T-helper 1 cell treated with Interleukin-12 subunit alpha and Interleukin-12 subunit beta and Interleukin-4 antibody, amounts not matched to agents 30 μg/mL and 1 μg/mL, for 36 hours (primary cell): ENCODE results near the gene MYO5B.

Experiments used
- H3K27ac Mint-ChIP-seq: one replicate; pipeline ENCODE4 v1.8.0; 2021; ENCODE audit warnings: mild to moderate bottlenecking, mixed read lengths
- H3K27me3 Mint-ChIP-seq: one replicate; pipeline ENCODE4 v1.8.0; 2021; ENCODE audit warnings: low read depth, mixed read lengths
- H3K36me3 Mint-ChIP-seq: one replicate; pipeline ENCODE4 v1.8.0; 2021; ENCODE audit warnings: low read depth, mixed read lengths
- H3K4me1 Mint-ChIP-seq: one replicate; pipeline ENCODE4 v1.8.0; 2021; ENCODE audit warnings: low read depth, mixed read lengths
- H3K4me3 Mint-ChIP-seq: one replicate; pipeline ENCODE4 v1.8.0; 2021; ENCODE audit warnings: mild to moderate bottlenecking, moderate library complexity, mixed read lengths
- H3K9me3 Mint-ChIP-seq: one replicate; pipeline ENCODE4 v1.8.0; 2021; ENCODE audit warnings: mixed read lengths

Gene MYO5B

DNA sequence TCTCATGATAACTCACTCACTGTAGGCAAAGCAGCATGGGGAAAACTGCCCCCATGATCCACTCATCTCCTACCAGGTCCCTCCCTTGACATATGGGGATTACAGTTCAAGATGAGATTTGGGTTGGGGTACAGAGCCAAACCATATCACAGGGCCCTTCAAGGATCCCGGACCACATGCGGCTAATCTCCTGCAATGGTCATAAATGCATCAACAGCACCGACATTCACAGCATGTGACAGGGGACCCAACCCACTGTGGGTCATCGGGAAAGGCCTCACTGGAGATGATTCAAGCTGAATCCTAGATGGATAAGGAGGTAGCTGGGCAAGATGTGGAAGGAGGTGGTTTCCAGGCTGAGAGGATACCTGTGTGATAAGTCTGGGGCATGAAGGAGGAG, 129.4 kb downstream of the MYO5B start:
- no peak overlapping the region for H3K4me3 Mint-ChIP-seq
- H3K36me3 Mint-ChIP-seq, result no peaks in the 10 kb centered on the region
- no peaks in the 10 kb centered on the region for H3K9me3 Mint-ChIP-seq
- H3K4me1 Mint-ChIP-seq, result no peaks in the 10 kb centered on the region
- no peak overlapping the region for H3K27ac Mint-ChIP-seq
- peaks cover 12% of the 10 kb centered on the region for H3K27me3 Mint-ChIP-seq

DNA sequence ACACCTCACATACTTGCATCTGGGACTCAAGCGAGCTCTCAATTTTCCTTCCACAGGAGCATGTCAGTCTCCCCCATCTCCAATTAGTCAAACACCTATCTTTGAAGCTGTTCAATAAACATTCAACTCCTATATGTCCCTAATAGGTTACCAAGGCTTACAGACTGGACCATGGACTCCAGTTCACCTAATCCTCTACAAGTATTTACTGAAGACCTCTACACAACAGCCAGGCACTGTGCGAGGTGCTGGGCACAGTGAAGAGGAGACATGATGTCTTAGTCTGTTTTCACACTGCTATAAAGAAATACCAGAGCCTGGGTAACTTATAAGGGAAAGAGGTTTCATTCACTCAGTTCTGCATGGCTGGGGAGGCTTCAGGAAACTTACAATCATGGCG, 129.9 kb downstream of the MYO5B start:
- no peak overlapping the region for H3K4me3 Mint-ChIP-seq
- H3K27me3 Mint-ChIP-seq, result peaks cover 12% of the 10 kb centered on the region
- H3K9me3 Mint-ChIP-seq, result no peaks in the 10 kb centered on the region
- no peaks in the 10 kb centered on the region for H3K36me3 Mint-ChIP-seq
- no peaks in the 10 kb centered on the region for H3K4me1 Mint-ChIP-seq
- H3K27ac Mint-ChIP-seq, result no peak overlapping the region

DNA sequence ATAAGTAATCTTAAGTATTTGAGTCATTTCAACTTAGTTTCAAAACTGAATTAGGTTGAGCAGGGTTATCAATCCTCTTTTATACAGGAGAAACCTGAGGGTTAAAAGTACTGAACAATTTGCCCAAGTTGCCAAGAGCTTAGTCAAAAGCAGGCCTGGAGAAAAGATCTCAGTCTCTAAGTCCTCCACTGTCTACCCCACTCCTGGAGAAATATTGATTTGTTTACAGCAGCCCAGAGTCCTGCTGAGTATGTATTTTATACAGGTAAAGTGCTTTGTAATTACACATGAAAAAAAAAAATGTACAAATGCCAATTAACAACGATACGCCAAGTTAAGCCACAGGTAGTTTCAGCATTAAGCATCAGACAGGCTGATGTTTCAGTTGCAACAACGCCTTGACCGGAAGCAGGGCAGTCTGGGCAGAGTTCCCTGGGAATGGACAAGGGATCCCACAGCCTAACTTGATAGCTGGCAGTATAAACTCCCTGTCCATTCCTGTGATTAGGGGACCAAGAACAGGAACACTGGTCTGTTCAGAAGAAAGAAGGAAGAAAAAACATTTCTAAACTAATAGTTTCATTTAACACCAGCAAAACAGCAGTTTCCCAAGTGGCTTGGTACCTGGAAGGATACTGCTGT, 132.9 kb downstream of the MYO5B start:
- Mint-ChIP-seq H3K27ac (no peak overlapping the region), H3K4me1 (no peaks in the 10 kb centered on the region), H3K27me3 (peaks cover 26% of the 10 kb centered on the region), H3K36me3 (no peaks in the 10 kb centered on the region), H3K4me3 (no peak overlapping the region), H3K9me3 (no peaks in the 10 kb centered on the region)

DNA sequence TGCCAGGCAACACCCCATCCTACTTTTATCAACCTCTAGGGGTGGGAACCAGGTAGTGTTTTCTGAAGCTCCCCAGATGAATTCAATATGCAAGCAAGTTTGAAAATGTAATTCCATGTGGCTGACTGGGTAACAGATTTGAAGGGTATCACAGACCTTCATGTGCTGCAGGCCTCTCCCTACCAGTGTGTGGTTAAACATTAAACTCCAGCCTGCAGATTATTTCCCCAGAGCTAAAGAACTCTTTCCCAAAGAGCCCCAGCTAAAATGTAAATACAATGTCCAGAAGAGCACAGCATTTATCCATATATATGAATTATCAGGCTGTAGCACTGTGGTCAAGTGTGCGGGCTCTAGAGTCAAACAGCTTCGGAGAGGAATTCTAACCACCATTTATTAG, 134.1 kb downstream of the MYO5B start:
- Mint-ChIP-seq H3K27ac (no peak overlapping the region), H3K9me3 (no peaks in the 10 kb centered on the region), H3K4me3 (no peak overlapping the region), H3K4me1 (no peaks in the 10 kb centered on the region), H3K27me3 (peaks cover 21% of the 10 kb centered on the region), H3K36me3 (no peaks in the 10 kb centered on the region)

DNA sequence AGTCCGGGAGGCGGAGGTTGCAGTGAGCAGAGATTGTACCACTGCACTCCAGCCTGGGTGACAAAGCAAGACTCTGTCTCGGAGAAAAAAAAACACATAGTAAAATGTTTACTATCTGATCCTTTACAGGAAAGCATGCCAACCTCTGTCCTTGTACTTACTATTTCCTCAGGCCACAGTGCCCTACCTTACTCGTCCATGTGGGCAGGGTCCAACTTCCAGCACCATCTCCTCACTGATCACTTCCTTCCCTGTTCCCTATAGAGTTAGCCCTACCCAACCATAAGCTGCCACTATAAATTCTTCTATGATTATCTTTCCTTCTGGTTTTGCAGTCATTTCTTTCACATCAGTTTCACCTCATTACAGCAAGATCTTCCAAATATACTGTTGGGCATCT, 136.2 kb downstream of the MYO5B start:
- Mint-ChIP-seq H3K4me1 (no peaks in the 10 kb centered on the region), H3K27ac (no peak overlapping the region), H3K36me3 (no peaks in the 10 kb centered on the region), H3K27me3 (peaks cover 25% of the 10 kb centered on the region), H3K9me3 (no peaks in the 10 kb centered on the region), H3K4me3 (no peak overlapping the region)

DNA sequence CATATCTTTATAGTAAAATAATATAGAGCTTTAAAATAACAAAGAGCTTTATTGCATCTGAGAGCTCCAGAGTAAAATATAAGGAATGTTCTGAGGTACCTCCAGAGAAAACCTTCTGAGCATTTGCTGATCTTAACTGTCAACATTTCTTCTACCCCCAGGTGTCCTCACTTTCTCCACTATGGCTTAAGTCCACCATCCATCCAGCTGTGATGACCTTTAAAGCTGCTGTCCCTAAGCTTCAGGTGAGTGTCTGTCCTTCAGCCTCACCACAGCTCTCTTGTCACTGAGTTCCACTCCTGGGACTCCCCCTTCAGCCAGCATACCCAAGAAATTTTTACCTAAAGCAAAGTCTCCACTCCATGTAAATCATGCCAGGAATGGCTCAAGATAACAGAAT, 137.9 kb downstream of the MYO5B start:
- Mint-ChIP-seq H3K27ac (no peak overlapping the region), H3K4me3 (no peak overlapping the region), H3K27me3 (peaks cover 21% of the 10 kb centered on the region)

DNA sequence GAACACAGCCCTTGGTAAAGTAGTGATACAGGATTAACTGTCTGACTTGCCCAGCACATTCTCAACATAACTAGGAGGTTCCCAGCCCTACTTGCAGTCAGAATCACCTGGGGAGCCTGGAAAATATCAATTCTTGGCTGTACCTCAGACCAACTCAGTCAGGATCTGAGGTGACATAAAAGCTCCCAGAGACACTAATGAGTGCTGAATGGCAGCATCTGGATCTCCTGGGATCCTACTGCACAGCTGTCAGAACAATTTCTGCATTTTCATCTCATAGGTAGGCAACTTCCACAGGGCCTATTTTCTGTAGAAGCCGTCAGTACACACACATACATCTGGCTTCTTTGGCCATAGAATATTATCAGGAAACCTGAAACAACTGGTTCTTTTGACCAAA, 138.8 kb downstream of the MYO5B start:
- H3K9me3 Mint-ChIP-seq, result no peaks in the 10 kb centered on the region
- H3K27ac Mint-ChIP-seq, result no peak overlapping the region
- H3K4me1 Mint-ChIP-seq, result no peaks in the 10 kb centered on the region
- no peak overlapping the region for H3K4me3 Mint-ChIP-seq
- peaks cover 21% of the 10 kb centered on the region for H3K27me3 Mint-ChIP-seq
- H3K36me3 Mint-ChIP-seq, result no peaks in the 10 kb centered on the region

More for the DNA sequence above, 137.9 kb downstream of the MYO5B start:
- Mint-ChIP-seq H3K4me1 (no peaks in the 10 kb centered on the region), H3K9me3 (no peaks in the 10 kb centered on the region), H3K36me3 (no peaks in the 10 kb centered on the region)

DNA sequence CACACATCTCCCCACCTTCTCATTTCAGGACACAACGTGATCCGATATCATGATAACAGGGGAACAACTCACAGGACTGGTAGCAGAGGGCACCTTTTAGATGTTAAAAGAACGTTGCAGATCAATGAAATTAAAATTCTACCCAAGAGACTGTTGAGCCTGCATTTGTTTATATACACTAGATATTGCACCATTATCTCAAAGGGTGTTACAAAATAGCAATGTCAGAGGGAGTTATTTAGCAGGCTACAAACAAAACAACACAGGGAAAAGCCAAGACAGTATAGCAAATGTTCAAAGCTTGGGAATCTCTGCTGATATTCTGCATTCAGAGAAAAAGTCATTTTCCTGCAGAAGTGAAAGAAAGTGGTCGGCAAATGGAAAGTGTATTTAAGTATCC, 139.5 kb downstream of the MYO5B start:
- Mint-ChIP-seq H3K4me1 (no peaks in the 10 kb centered on the region), H3K4me3 (no peak overlapping the region), H3K36me3 (no peaks in the 10 kb centered on the region), H3K9me3 (no peaks in the 10 kb centered on the region), H3K27me3 (peaks cover 21% of the 10 kb centered on the region), H3K27ac (no peak overlapping the region)

DNA sequence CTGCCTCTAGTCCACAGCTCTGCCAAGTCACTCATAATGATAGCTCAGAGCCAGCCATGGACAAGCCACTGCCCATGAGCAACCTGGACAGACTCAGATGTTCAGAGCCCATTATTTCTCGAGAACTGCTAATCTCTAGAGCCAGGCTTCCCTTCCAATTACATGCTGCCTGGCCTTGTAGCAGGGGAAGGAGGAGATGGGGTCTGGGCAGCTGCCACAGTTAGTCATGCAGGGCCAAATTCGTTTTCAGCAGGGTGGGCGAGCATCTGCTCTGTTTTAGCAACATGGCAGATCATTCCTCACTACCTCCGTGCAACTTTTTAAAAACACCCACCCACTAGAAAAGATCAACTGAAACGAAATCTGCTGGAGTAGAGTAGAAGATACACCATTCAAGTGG, 141.8 kb downstream of the MYO5B start:
- Mint-ChIP-seq H3K36me3 (no peaks in the 10 kb centered on the region), H3K9me3 (no peaks in the 10 kb centered on the region), H3K4me3 (no peak overlapping the region), H3K4me1 (no peaks in the 10 kb centered on the region), H3K27me3 (peaks cover 11% of the 10 kb centered on the region), H3K27ac (no peak overlapping the region)

DNA sequence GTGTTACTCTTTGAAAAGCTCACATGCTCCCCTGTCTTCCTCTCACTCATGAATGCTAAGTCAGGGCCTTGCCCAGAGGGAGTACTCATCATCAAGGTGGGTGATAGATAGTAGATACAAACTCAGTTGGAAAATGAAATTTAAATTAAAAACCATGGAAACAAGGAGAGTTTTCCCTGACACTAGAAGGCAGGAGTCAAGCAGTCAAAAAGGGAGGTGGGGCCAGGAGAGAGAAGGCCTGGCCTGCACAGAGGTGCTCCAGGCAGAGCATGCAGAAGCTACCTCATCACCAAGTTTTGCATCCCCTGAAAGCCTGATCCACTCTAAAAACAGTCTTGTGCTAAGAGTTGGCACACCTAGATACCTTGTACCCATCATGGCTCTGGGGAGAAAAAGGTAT, 143.7 kb downstream of the MYO5B start:
- Mint-ChIP-seq H3K27ac (no peak overlapping the region), H3K4me3 (no peak overlapping the region), H3K4me1 (no peaks in the 10 kb centered on the region), H3K9me3 (no peaks in the 10 kb centered on the region), H3K36me3 (no peaks in the 10 kb centered on the region), H3K27me3 (peaks cover 7% of the 10 kb centered on the region)

DNA sequence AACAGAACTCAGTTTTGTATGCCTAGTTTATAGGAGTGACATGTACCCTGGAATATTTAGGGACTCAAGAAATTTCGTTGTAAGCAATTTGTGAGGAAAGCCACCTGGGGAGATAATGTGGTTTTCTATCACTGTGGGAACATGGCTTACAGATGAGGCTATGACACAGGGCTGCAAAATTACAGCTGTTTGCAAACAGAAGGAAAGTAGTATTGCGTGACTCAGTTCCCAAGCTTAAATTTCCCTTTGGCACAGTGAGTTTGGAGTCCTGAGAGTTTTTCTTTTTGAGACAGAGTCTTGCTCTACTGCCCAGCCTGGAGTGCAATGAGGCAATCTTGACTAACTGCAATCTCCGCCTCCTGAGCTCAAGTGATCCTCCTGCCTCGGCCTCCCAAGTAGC, 149.8 kb downstream of the MYO5B start:
- no peak overlapping the region for H3K27ac Mint-ChIP-seq
- no peak overlapping the region for H3K4me3 Mint-ChIP-seq
- H3K27me3 Mint-ChIP-seq, result peaks cover 21% of the 10 kb centered on the region
- no peaks in the 10 kb centered on the region for H3K9me3 Mint-ChIP-seq
- H3K4me1 Mint-ChIP-seq, result no peaks in the 10 kb centered on the region
- H3K36me3 Mint-ChIP-seq, result no peaks in the 10 kb centered on the region

DNA sequence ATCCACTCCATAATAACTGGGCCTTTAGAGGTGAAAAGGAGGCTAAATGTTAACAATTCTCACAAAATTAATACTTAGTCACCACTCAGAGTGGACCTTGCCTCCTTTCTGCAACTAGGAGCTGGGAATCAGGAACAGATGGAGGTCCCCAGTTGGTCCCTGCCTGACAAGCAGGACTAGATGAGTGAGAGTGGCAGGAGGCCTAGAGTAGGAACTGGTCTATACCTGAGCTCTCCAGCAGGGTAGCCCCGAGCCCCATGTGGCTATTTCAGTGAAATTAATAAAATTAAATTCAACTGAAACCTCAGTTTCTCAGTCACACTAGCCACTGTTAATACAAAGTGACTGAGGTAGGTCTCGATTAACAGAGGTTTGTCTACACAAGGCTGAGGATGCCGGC, 150.5 kb downstream of the MYO5B start:
- no peaks in the 10 kb centered on the region for H3K36me3 Mint-ChIP-seq
- no peaks in the 10 kb centered on the region for H3K4me1 Mint-ChIP-seq
- no peak overlapping the region for H3K4me3 Mint-ChIP-seq
- H3K9me3 Mint-ChIP-seq, result no peaks in the 10 kb centered on the region
- H3K27me3 Mint-ChIP-seq, result peaks cover 21% of the 10 kb centered on the region
- H3K27ac Mint-ChIP-seq, result no peak overlapping the region

DNA sequence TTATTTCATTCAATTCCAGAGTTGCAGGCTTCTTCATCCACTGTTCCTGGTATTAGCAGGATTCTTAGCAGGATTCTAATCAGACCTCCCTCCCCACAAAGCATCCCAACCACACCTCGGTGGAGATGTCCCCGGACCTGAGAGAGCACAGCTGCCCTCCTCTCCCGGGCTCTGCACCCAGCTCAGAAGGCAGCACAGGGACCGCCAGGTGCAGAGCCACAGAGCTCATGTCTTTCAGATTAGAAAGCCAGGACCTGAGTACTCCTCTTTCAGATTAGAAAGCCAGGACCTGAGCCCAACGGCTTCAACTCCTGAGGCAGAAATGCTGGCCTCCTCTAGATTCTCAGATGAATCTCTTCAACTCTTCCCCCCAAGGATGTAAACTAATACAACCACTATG, 152.3 kb downstream of the MYO5B start:
- H3K4me1 Mint-ChIP-seq, result peaks cover 2% of the 10 kb centered on the region
- H3K27me3 Mint-ChIP-seq, result peaks cover 21% of the 10 kb centered on the region
- no peaks in the 10 kb centered on the region for H3K36me3 Mint-ChIP-seq
- H3K9me3 Mint-ChIP-seq, result no peaks in the 10 kb centered on the region
- H3K4me3 Mint-ChIP-seq, result no peak overlapping the region
- H3K27ac Mint-ChIP-seq, result no peak overlapping the region

DNA sequence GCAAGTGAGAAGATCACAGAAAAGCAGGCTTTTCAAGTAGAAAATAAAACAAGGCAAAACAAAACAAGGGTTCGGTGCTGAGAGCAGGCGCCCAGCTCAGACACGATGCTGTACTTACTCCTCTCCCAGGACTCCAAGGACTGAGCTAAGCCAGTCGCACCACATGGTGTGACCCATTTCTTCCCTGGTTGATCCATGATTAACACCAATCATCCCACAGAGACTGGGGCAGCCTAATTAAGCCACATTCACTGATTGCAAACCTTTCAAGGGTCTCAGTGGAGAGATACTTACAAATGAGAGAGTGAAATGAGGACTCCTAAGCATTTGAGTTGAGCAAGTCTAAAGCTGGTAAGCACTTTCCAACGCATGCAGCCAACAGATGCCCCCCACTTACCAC, 155.2 kb downstream of the MYO5B start:
- Mint-ChIP-seq H3K4me1 (peaks cover 2% of the 10 kb centered on the region), H3K27me3 (peaks cover 26% of the 10 kb centered on the region), H3K4me3 (no peak overlapping the region), H3K36me3 (no peaks in the 10 kb centered on the region), H3K27ac (no peak overlapping the region), H3K9me3 (no peaks in the 10 kb centered on the region)

DNA sequence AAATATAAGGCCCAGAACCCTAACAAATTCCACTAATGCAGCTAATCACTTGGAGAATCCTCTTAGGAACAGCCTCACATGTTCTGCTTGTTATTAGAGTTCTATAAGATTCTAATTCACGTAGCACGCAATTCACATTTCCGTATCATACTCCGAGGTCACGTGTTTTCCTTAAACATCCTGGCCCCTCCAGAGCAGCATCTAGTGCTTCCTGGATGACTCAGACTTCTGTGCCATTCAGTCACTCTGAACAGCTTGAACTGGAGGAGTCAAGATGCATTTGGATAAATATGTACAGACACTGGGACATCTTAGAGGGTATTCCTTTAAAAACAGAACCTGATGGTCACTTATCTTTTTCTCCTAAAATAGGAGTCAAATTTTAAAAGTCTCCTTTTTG, 156.5 kb downstream of the MYO5B start:
- H3K27ac Mint-ChIP-seq, result no peak overlapping the region
- H3K9me3 Mint-ChIP-seq, result no peaks in the 10 kb centered on the region

DNA sequence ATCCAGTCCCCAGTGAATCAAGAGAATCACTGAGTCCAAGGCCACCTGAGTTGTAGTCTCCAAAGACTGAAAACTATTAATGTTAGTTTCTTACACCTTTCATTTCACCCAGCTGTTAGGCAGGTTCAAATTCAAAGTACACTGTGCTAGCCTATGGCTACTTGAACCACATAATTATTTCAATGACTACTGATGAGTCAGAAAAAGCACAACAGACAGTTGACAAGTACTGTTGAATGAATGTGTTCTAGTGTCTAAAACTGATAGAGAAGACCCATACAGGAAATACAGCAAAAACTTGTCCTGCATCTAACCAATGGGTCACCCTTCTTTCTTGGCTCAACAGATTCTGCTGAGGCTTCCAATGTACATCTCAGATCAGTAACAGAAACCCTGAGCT, 160.9 kb downstream of the MYO5B start:
- Mint-ChIP-seq H3K9me3 (no peaks in the 10 kb centered on the region), H3K27me3 (peaks cover 9% of the 10 kb centered on the region), H3K27ac (no peak overlapping the region), H3K4me1 (peaks cover 2% of the 10 kb centered on the region), H3K36me3 (no peaks in the 10 kb centered on the region), H3K4me3 (no peak overlapping the region)

More for the DNA sequence above, 156.5 kb downstream of the MYO5B start:
- Mint-ChIP-seq H3K27me3 (peaks cover 20% of the 10 kb centered on the region), H3K4me3 (no peak overlapping the region), H3K36me3 (no peaks in the 10 kb centered on the region), H3K4me1 (peaks cover 2% of the 10 kb centered on the region)
